GM23338 (cell line): ENCODE measurements around the gene NGDN. TPM values are rescaled to one million over a fixed set of nuclear protein-coding genes. Genes with fewer than 3 reads are reported as not detected.

Experiments used
- ATAC-seq: fragments of 200-7000 bp; cut with Tn5 transposase; 3 replicates; pipeline ENCODE4 v1.9.1; 2020
- DNase-seq: peaks from one replicate; pipeline ENCODE4 v3.0.0-alpha.2; 2015; ENCODE audit warnings: low spot score
- H2AFZ ChIP-seq: fragments of 200-600 bp; sonication (generic); 2 replicates; pipeline ENCODE4 v1.8.0; 2016; ENCODE audit warnings: antibody characterized with exemption, mild to moderate bottlenecking, moderate library complexity
- H3F3A ChIP-seq: fragments of 200-600 bp; sonication (generic); replicated peaks from 2 replicates; pipeline ENCODE4 v1.8.0; 2017; ENCODE audit warnings: antibody characterized with exemption, mixed run types, low read depth
- H3K27ac ChIP-seq: fragments of 200-600 bp; sonication (generic); 2 replicates; pipeline ENCODE4 v1.6.1; 2016; ENCODE audit warnings: low read depth
- H3K27me3 ChIP-seq: fragments of 200-600 bp; sonication (generic); 2 replicates; pipeline ENCODE4 v1.8.0; 2016; ENCODE audit warnings: mild to moderate bottlenecking, mixed run types, moderate library complexity; ENCODE audit not compliant: insufficient read depth
- H3K36me3 ChIP-seq: fragments of 200-600 bp; sonication (generic); 2 replicates; pipeline ENCODE4 v1.8.0; 2016; ENCODE audit warnings: mild to moderate bottlenecking; ENCODE audit not compliant: insufficient read depth
- H3K4me1 ChIP-seq: fragments of 200-600 bp; sonication (generic); 2 replicates; pipeline ENCODE4 v1.8.0; 2016; ENCODE audit warnings: mild to moderate bottlenecking, moderate library complexity; ENCODE audit not compliant: insufficient read depth
- H3K4me2 ChIP-seq: fragments of 200-600 bp; sonication (generic); 2 replicates; pipeline ENCODE4 v1.7.1; 2017; ENCODE audit warnings: mixed run types
- H3K4me3 ChIP-seq: fragments of 200-600 bp; sonication (generic); 2 replicates; pipeline ENCODE4 v1.6.1; 2016; ENCODE audit warnings: mixed run types
- H3K79me2 ChIP-seq: fragments of 200-600 bp; sonication (generic); replicated peaks from 2 replicates; pipeline ENCODE4 v1.8.0; 2017; ENCODE audit warnings: mild to moderate bottlenecking; ENCODE audit not compliant: insufficient read depth
- H3K9me2 ChIP-seq: fragments of 200-600 bp; sonication (generic); 2 replicates; pipeline ENCODE4 v1.8.0; 2017; ENCODE audit not compliant: insufficient read depth
- H4K20me1 ChIP-seq: fragments of 200-600 bp; sonication (generic); replicated peaks from 2 replicates; pipeline ENCODE4 v1.8.0; 2017; ENCODE audit warnings: mild to moderate bottlenecking; ENCODE audit not compliant: insufficient read depth
- H3K27ac Mint-ChIP-seq: 2 replicates; pipeline ENCODE4 v1.8.0; 2020; ENCODE audit warnings: inconsistent platforms, mild to moderate bottlenecking, moderate library complexity, mixed read lengths
- H3K27me3 Mint-ChIP-seq: 3 replicates; pipeline ENCODE4 v1.8.0; 2022; ENCODE audit warnings: low read depth, mild to moderate bottlenecking, moderate library complexity, mixed read lengths, inconsistent platforms; ENCODE audit not compliant: insufficient read depth, poor library complexity
- H3K36me3 Mint-ChIP-seq: 3 replicates; pipeline ENCODE4 v1.8.0; 2021; ENCODE audit warnings: low read depth, mild to moderate bottlenecking, inconsistent platforms, moderate library complexity, mixed read lengths
- H3K4me1 Mint-ChIP-seq: 3 replicates; pipeline ENCODE4 v1.8.0; 2020; ENCODE audit warnings: mild to moderate bottlenecking, inconsistent platforms, mixed read lengths
- H3K4me3 Mint-ChIP-seq: 3 replicates; pipeline ENCODE4 v1.8.0; 2021; ENCODE audit warnings: moderate library complexity, mild to moderate bottlenecking, inconsistent platforms, mixed read lengths
- H3K9me3 Mint-ChIP-seq: 3 replicates; pipeline ENCODE4 v1.8.0; 2020; ENCODE audit warnings: moderate library complexity, mild to moderate bottlenecking, inconsistent platforms, mixed read lengths
- CREB1 ChIP-seq: fragments of 250-450 bp; sonication (Bioruptor Pico); IDR thresholded peaks from 2 replicates; pipeline ENCODE4 v1.5.0; 2020; ENCODE audit warnings: low read depth, mild to moderate bottlenecking, moderate library complexity
- ETS1 ChIP-seq: IDR thresholded peaks from 2 replicates; pipeline ENCODE4 v1.6.1; 2016; ENCODE audit warnings: antibody characterized with exemption
- EZH2 ChIP-seq: fragments of 200-600 bp; sonication (generic); IDR thresholded peaks from one replicate; pipeline ENCODE4 v1.8.0; 2017; ENCODE audit warnings: antibody characterized with exemption, mild to moderate bottlenecking, low read depth; ENCODE audit not compliant: unreplicated experiment
- EZH2phosphoT487 ChIP-seq: fragments of 200-600 bp; sonication (generic); IDR thresholded peaks from one replicate; pipeline ENCODE4 v1.8.1; 2018; ENCODE audit warnings: antibody characterized with exemption; ENCODE audit not compliant: unreplicated experiment
- JUNB ChIP-seq: IDR thresholded peaks from one replicate; pipeline ENCODE4 v1.6.1; 2016; ENCODE audit warnings: antibody characterized with exemption; ENCODE audit not compliant: unreplicated experiment
- NANOG ChIP-seq: IDR thresholded peaks from 2 replicates; pipeline ENCODE4 v1.6.1; 2016; ENCODE audit warnings: antibody characterized with exemption, borderline replicate concordance
- POLR2AphosphoS5 ChIP-seq: IDR thresholded peaks from 2 replicates; pipeline ENCODE4 v1.6.1; 2016; ENCODE audit warnings: antibody characterized with exemption, low read depth
- REST ChIP-seq: IDR thresholded peaks from one replicate; pipeline ENCODE4 v1.6.1; 2018; ENCODE audit warnings: antibody characterized with exemption; ENCODE audit not compliant: unreplicated experiment
- STAT1 ChIP-seq: IDR thresholded peaks from one replicate; pipeline ENCODE4 v1.6.1; 2016; ENCODE audit warnings: antibody characterized with exemption; ENCODE audit not compliant: unreplicated experiment
- ZNF114 ChIP-seq: fragments of 250-450 bp; sonication (Bioruptor Pico); IDR thresholded peaks from 2 replicates; pipeline ENCODE4 v1.5.0; 2020; ENCODE audit warnings: mild to moderate bottlenecking, moderate library complexity
- ZNF331 ChIP-seq: fragments of 250-450 bp; sonication (Bioruptor Pico); IDR thresholded peaks from 2 replicates; pipeline ENCODE4 v1.5.0; 2020; ENCODE audit warnings: low read depth, mild to moderate bottlenecking, moderate library complexity
- ZNF462 ChIP-seq: fragments of 250-450 bp; sonication (Bioruptor Pico); IDR thresholded peaks from 2 replicates; pipeline ENCODE4 v1.5.0; 2020; ENCODE audit warnings: mild to moderate bottlenecking, moderate library complexity
- polyA plus RNA-seq: library from polyadenylated mRNA; unstranded; fragments of >200 nt; fragmentation: Nextera tagmentation; extraction: Ambion mirVana; gene quantifications from 2 replicates; pipeline ENCODE4 v1.2.1, GENCODE V29; 2016
- total RNA-seq: library from RNA; depleted of rRNA; stranded (reverse); fragments of >200 nt; shearing (Covaris generic); gene quantifications from 2 replicates; pipeline ENCODE4 v1.2.3, GENCODE V29; 2014
- TF ChIP-seq, protein P1 (sequence below), 2 experiments: fragments of 200-600 bp in 1 of 2; sonication (generic) in 1 of 2; conservative IDR thresholded peaks; 2 replicates each; pipeline versions ENCODE4 v1.5.1 to v1.6.1; 2016 to 2017; ENCODE audit warnings: antibody characterized with exemption in 2 of 2, low read depth in 2 of 2, mild to moderate bottlenecking in 2 of 2, moderate library complexity in 1 of 2

NGDN gene
- total and polyA plus RNA-seq, 2 experiments from 2014 or later = 48.6 to 90.8 TPM

- Histone ChIP-seq H4K20me1 (peaks cover 1% of the 10 kb centered on the region; the same call in 1 of the 2 replicates), H3K79me2 (peaks cover 17% of the 10 kb centered on the region), H3K4me3 (peak overlapping the region; percentile 73), H3K27ac (peak overlapping the region; percentile 32; the same call in 1 of the 2 replicates), H3K4me1 (peaks cover 4% of the 10 kb centered on the region; the same call in 1 of the 2 replicates), H2AFZ (no peak overlapping the region), H3K4me2 (peak overlapping the region; percentile 99), H3K36me3 (peaks cover 33% of the 10 kb centered on the region), H3K9me2 (0 out of 2 replicates have a peak, but pooled peaks cover 3% of the 10 kb centered on the region), H3F3A (peaks cover 11% of the 10 kb centered on the region), H3K27me3 (no peaks in the 10 kb centered on the region)
- ATAC-seq = peak; percentile 11
- no peak for TF ChIP-seq REST
- TF ChIP-seq ZNF331 (CRISPR knock-in tag) = no peak
- no peak for TF ChIP-seq JUNB
- no peak for TF ChIP-seq EZH2phosphoT487
- no peak for TF ChIP-seq NANOG
- no peak for TF ChIP-seq ZNF462 (CRISPR knock-in tag)
- no peak for TF ChIP-seq ETS1
- no peak for TF ChIP-seq STAT1
- TF ChIP-seq EZH2 = no peak
- no peak for TF ChIP-seq CREB1 (CRISPR knock-in tag)
- no peak for TF ChIP-seq ZNF114 (CRISPR knock-in tag)
- TF ChIP-seq POLR2AphosphoS5 = no peak
- TF ChIP-seq, protein P1, sequence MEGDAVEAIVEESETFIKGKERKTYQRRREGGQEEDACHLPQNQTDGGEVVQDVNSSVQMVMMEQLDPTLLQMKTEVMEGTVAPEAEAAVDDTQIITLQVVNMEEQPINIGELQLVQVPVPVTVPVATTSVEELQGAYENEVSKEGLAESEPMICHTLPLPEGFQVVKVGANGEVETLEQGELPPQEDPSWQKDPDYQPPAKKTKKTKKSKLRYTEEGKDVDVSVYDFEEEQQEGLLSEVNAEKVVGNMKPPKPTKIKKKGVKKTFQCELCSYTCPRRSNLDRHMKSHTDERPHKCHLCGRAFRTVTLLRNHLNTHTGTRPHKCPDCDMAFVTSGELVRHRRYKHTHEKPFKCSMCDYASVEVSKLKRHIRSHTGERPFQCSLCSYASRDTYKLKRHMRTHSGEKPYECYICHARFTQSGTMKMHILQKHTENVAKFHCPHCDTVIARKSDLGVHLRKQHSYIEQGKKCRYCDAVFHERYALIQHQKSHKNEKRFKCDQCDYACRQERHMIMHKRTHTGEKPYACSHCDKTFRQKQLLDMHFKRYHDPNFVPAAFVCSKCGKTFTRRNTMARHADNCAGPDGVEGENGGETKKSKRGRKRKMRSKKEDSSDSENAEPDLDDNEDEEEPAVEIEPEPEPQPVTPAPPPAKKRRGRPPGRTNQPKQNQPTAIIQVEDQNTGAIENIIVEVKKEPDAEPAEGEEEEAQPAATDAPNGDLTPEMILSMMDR (conservative IDR thresholded peaks at IDR 0.05; ENCODE audit: low read depth in 2 of 2) = no peak
- Mint-ChIP-seq H3K27ac (no peak overlapping the region), H3K27me3 (peaks cover 2% of the 10 kb centered on the region), H3K9me3 (no peaks in the 10 kb centered on the region), H3K4me1 (peaks cover 6% of the 10 kb centered on the region; the same call in 1 of the 3 replicates), H3K36me3 (peaks cover 41% of the 10 kb centered on the region), H3K4me3 (no peak overlapping the region)
- DNase-seq = no peak
These were observed 452 bp downstream of the NGDN start for GRCh38 chr14:23469906-23470403.
